AG04450 (cell line): Measurements from ENCODE around the gene MARK4. TPM values are rescaled to one million over a fixed set of nuclear protein-coding genes. Genes with fewer than 3 reads are reported as not detected.
A peak's percentile ranks its signal among the peaks of the same experiment; 100 is the strongest.

Experiments used
- CTCF ChIA-PET: fragments of 300-600, 350-600 bp; formaldehyde crosslinking; extraction: SDS; loops from one replicate; lab custom pipeline; 2022; ENCODE audit warnings: antibody characterized with exemption, inconsistent platforms; lab: Charles Lee
- POLR2A ChIA-PET: fragments of 350-600 bp; formaldehyde crosslinking; extraction: SDS; loops from one replicate; lab custom pipeline; 2021; ENCODE audit warnings: antibody characterized with exemption, inconsistent platforms; lab: Yijun Ruan, JAX
- DNase-seq: peaks from one replicate; pipeline ENCODE4 v3.0.0-alpha.2; 2011; ENCODE audit warnings: low read depth, low spot score
- H3K27ac ChIP-seq: one replicate; pipeline ENCODE4 v1.5.1; 2012; ENCODE audit warnings: low read depth, low read length, control low read depth
- H3K27me3 ChIP-seq: one replicate; pipeline ENCODE4 v1.6.0; 2012; ENCODE audit warnings: low read length; ENCODE audit not compliant: control insufficient read depth, insufficient read depth
- H3K4me3 ChIP-seq: 2 replicates; pipeline ENCODE4 v1.5.1; 2011; ENCODE audit warnings: mild to moderate bottlenecking, low read depth, low read length, control low read depth
- H3K9me3 ChIP-seq: 2 replicates; pipeline ENCODE4 v1.5.1; 2012; ENCODE audit warnings: low read length; ENCODE audit not compliant: control insufficient read depth, insufficient read depth
- CTCF ChIP-seq: IDR thresholded peaks from 2 replicates; pipeline ENCODE4 v1.5.1; 2011; ENCODE audit warnings: low read depth, low read length, control low read depth, inconsistent platforms
- polyA plus RNA-seq: library from polyadenylated mRNA; depleted of rRNA; stranded (reverse); fragments of >200 nt; gene quantifications from 2 replicates; pipeline ENCODE4 v1.2.3, GENCODE V29; 2011

MARK4 gene
- polyA plus RNA-seq, 1 experiment: 12.6 TPM

DNA sequence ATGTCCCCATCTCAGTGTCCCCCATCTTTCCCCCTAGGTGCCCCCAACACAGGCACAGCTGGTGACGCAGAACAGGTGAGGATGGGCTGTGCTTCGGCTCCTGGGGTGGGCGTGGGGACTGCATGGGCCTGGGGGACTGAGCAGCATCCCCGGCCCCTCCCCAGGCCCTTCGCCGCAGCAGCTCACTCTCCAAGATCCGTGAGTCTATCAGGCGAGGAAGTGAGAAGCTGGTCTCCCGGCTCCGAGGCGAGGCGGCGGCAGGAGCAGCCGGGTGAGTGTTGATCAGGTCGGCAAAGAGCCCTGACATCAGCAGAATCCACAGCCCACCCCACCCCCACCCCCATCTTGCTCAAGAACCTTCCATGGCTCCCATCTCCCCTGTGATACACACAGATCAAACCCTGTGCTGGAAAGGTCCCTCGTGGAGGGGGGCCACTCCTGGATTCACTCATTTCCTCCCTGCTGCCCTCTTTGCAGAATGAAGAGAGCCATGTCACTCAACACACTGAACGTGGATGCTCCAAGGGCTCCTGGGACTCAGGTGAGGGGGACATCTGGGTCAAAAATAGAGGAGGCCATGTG, 99.5 kb downstream of the MARK4 start:
- ChIA-PET CTCF (no interaction called here), POLR2A (interaction anchor here (0.9 kb wide), 1 partner anchor 16 kb away, joined by 6 read pairs; no protein-coding TSS in a partner anchor)
- Histone ChIP-seq H3K9me3 (no peaks in the 10 kb centered on the region; the same call in 1 of the 2 replicates), H3K4me3 (no peak overlapping the region), H3K27me3 (no peaks in the 10 kb centered on the region), H3K27ac (peak overlapping the region; percentile 11)
- TF ChIP-seq CTCF: no peak
- no peak for DNase-seq

GRCh38 chr19:45351401-45351952, 100.4 kb downstream of the MARK4 start:
- Histone ChIP-seq H3K9me3 (no peaks in the 10 kb centered on the region; the same call in 1 of the 2 replicates), H3K4me3 (no peak overlapping the region), H3K27me3 (no peaks in the 10 kb centered on the region), H3K27ac (no peak overlapping the region)
- CTCF ChIA-PET: no interaction called here
- TF ChIP-seq CTCF: no peak
- DNase-seq: no peak
- POLR2A ChIA-PET: interaction anchor here (0.5 kb wide), 1 partner anchor 227 kb away, joined by 6 read pairs; no protein-coding TSS in a partner anchor

GRCh38 chr19:45352062-45352461, 101.0 kb downstream of the MARK4 start:
- H3K27me3 ChIP-seq: no peaks in the 10 kb centered on the region
- DNase-seq: no peak
- TF ChIP-seq CTCF: no peak
- no peak overlapping the region for H3K4me3 ChIP-seq
- H3K27ac ChIP-seq: no peak overlapping the region
- ChIA-PET CTCF (no interaction called here), POLR2A (no interaction called here)
- H3K9me3 ChIP-seq: no peaks in the 10 kb centered on the region; the same call in 1 of the 2 replicates

DNA sequence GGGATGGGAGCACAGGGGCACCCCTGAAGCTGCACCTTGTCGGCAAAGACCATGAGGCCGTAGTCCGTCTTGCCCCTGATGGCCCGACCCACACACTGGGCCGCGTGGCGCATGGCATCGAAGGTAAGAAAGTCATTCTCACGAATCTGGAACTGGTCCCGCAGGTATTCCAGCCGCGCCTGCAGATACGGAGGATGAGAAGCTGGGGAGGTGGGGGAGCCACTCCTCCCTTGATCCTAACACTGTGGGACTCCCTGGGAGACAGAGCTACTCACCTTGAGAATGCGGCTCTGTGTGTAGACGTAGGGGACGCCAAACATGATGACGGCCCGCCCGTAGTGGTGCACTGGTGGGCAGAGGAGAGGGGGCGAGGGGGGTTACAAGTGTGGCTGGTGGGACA, 101.4 kb downstream of the MARK4 start:
- Histone ChIP-seq H3K27ac (no peak overlapping the region), H3K9me3 (no peaks in the 10 kb centered on the region; the same call in 1 of the 2 replicates), H3K4me3 (no peak overlapping the region), H3K27me3 (no peaks in the 10 kb centered on the region)
- DNase-seq: no peak
- TF ChIP-seq CTCF: no peak
- ChIA-PET POLR2A (no interaction called here), CTCF (no interaction called here)

GRCh38 chr19:45352914-45353796, 102.1 kb downstream of the MARK4 start:
- Histone ChIP-seq H3K27ac (no peak overlapping the region), H3K9me3 (no peaks in the 10 kb centered on the region; the same call in 1 of the 2 replicates), H3K4me3 (no peak overlapping the region), H3K27me3 (no peaks in the 10 kb centered on the region)
- TF ChIP-seq CTCF: no peak
- no peak for DNase-seq
- ChIA-PET CTCF (interaction anchor here (0.7 kb wide), 1 partner anchor 55 kb away, joined by 4 read pairs; no protein-coding TSS in a partner anchor), POLR2A (no interaction called here)
